Neutrophil (primary cell): ENCODE results near the gene SNCAIP.

ENCODE experiments used
- H3K27ac ChIP-seq: fragments of 200-600 bp; sonication (generic); 2 replicates; pipeline ENCODE4 v1.5.1; 2016; ENCODE audit warnings: mild to moderate bottlenecking, moderate library complexity
- H3K27me3 ChIP-seq: fragments of 200-600 bp; sonication (generic); 2 replicates; pipeline ENCODE4 v1.6.0; 2016; ENCODE audit warnings: mild to moderate bottlenecking
- H3K36me3 ChIP-seq: fragments of 200-600 bp; sonication (generic); 2 replicates; pipeline ENCODE4 v1.5.1; 2017
- H3K4me1 ChIP-seq, 2 experiments: fragments of 200-600 bp in 1 of 2; sonication (generic) in 1 of 2; 1 replicate in 1 of 2; 2 replicates in 1 of 2; pipeline versions ENCODE4 v1.5.1 to v1.6.1; 2013 to 2016; ENCODE audit warnings: low read depth in 1 of 2, low read length in 1 of 2, mild to moderate bottlenecking in 1 of 2, moderate library complexity in 1 of 2; ENCODE audit not compliant: control insufficient read depth in 1 of 2, insufficient read depth in 1 of 2
- H3K4me3 ChIP-seq, 2 experiments: fragments of 200-600 bp in 1 of 2; sonication (generic) in 1 of 2; 1 replicate in 1 of 2; 2 replicates in 1 of 2; pipeline ENCODE4 v1.5.1; 2013 to 2016; ENCODE audit warnings: low read depth in 1 of 2, low read length in 1 of 2, mild to moderate bottlenecking in 1 of 2, moderate library complexity in 1 of 2
- H3K9me3 ChIP-seq: fragments of 200-600 bp; sonication (generic); 2 replicates; pipeline ENCODE4 v1.5.1; 2016
- TF ChIP-seq, protein P1 (sequence below): fragments of 200-600 bp; sonication (generic); IDR thresholded peaks from 2 replicates; pipeline ENCODE4 v1.5.1; 2016; ENCODE audit warnings: antibody characterized with exemption

The SNCAIP gene

GRCh38 chr5:122394284-122394930 lies 82.4 kb downstream of the SNCAIP start:
- Histone ChIP-seq H3K36me3 (no peaks in the 10 kb centered on the region), H3K9me3 (no peaks in the 10 kb centered on the region), H3K27ac (no peak overlapping the region), H3K4me3 (no peak overlapping the region), H3K4me1 (no peaks in the 10 kb centered on the region), H3K27me3 (no peaks in the 10 kb centered on the region)
- TF ChIP-seq, protein P1, sequence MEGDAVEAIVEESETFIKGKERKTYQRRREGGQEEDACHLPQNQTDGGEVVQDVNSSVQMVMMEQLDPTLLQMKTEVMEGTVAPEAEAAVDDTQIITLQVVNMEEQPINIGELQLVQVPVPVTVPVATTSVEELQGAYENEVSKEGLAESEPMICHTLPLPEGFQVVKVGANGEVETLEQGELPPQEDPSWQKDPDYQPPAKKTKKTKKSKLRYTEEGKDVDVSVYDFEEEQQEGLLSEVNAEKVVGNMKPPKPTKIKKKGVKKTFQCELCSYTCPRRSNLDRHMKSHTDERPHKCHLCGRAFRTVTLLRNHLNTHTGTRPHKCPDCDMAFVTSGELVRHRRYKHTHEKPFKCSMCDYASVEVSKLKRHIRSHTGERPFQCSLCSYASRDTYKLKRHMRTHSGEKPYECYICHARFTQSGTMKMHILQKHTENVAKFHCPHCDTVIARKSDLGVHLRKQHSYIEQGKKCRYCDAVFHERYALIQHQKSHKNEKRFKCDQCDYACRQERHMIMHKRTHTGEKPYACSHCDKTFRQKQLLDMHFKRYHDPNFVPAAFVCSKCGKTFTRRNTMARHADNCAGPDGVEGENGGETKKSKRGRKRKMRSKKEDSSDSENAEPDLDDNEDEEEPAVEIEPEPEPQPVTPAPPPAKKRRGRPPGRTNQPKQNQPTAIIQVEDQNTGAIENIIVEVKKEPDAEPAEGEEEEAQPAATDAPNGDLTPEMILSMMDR: no peak

DNA sequence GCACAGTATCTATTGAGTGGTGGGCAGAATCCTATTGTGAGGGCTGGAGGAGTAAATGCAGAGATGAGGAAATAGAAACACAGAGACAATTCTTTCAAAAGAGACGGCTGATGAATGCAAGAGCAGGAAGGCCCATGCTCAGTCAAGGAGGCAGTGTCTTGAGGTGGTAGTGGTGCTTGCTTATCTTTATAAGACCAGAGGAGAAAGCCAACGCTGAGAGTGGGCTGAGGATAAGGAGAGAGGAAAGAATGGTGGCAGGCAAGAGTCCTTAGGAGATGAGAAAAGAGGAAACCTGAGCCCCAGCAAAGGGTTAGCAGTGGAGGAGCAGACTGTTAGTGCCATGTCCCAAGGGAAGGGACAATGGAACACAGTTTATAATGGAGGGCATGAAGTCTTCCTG lies 86.0 kb downstream of the SNCAIP start:
- Histone ChIP-seq H3K4me1 (no peaks in the 10 kb centered on the region), H3K9me3 (no peaks in the 10 kb centered on the region), H3K27ac (no peak overlapping the region), H3K27me3 (no peaks in the 10 kb centered on the region), H3K36me3 (no peaks in the 10 kb centered on the region), H3K4me3 (no peak overlapping the region)
- TF ChIP-seq, protein P1: no peak

- TF ChIP-seq, protein P1: no peak
- Histone ChIP-seq H3K4me1 (no peaks in the 10 kb centered on the region), H3K27ac (no peak overlapping the region), H3K9me3 (no peaks in the 10 kb centered on the region), H3K4me3 (no peak overlapping the region), H3K27me3 (no peaks in the 10 kb centered on the region), H3K36me3 (no peaks in the 10 kb centered on the region)
Measured at GRCh38 chr5:122400341-122400740, 88.3 kb downstream of the SNCAIP start.

DNA sequence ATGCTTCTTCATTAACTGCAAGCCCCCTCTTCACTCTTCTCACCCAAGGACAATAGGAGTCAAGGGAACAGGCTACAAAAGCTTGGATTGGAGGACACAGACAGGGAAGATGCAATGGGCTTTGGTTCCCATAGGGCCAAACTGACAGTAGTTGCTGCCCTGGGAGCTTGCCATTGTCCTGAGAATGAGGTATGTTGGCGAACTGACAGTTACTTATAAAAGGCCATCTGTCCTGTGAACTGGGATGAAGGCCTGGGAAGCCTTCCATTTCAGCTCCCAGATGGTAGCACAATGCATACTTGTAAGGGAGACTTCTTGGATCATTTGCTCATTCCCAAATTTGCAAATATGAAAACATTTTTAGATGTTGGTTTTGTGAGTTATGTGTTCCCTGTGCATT lies 88.9 kb downstream of the SNCAIP start:
- Histone ChIP-seq H3K36me3 (no peaks in the 10 kb centered on the region), H3K4me3 (no peak overlapping the region), H3K4me1 (no peaks in the 10 kb centered on the region), H3K27ac (no peak overlapping the region), H3K27me3 (no peaks in the 10 kb centered on the region), H3K9me3 (no peaks in the 10 kb centered on the region)
- TF ChIP-seq, protein P1: no peak

DNA sequence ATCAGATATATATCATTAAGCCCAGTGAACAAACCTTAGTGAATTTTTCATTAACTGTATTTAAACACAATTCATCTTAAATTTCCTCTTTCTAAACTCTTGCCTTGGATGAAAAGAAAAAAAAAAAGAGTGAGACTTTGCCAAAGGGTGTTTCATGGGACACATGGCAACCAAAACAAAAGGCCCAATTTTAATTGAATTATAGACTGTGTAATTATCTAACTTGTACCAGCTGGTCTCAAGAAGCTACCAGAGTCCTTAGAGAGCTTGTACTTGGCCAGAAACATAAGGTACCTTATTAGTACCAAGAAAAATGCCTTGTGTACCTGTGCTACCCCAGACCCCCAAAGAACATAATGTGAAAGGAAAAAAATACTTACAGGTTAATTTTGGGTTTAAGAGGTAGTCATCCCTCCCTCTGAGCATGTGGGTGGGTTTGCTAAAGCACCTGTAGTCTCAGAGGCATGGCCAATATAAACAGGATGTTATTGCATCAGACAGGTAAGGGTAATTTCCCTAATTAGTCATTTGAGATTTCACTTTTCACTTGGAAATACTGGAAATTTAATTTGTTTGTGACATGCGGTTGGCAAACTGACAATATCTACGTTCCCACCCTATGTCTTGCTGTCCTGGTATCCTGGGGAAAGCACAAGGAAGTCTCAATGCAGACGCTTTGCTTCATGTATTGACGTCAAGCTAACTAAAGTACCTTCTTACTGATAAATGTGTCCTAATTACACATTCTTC lies 90.1 kb downstream of the SNCAIP start:
- Histone ChIP-seq H3K4me1 (no peaks in the 10 kb centered on the region), H3K36me3 (no peaks in the 10 kb centered on the region), H3K27ac (no peak overlapping the region), H3K27me3 (no peaks in the 10 kb centered on the region), H3K9me3 (no peaks in the 10 kb centered on the region), H3K4me3 (no peak overlapping the region)
- TF ChIP-seq, protein P1: no peak
